Inferior parietal cortex (tissue), 1 donor: ENCODE results near the gene RNU1-3.
"Not testable (repeated sequence)": the region's sequence is repeated elsewhere in the genome, so short reads cannot be mapped to it uniquely, and the experiment has no call there.

Experiments
- DNase-seq: peaks from one replicate; pipeline ENCODE4 v3.0.0-alpha.2; 2016; ENCODE audit errors: extremely low spot score

Gene RNU1-3

GRCh38 chr1:16666502-16667413, at the start of gene RNU1-3:
TSS of gene RNU1-3 (minus strand) at chr1:16666948.
- DNase-seq, result not testable (repeated sequence)

DNA sequence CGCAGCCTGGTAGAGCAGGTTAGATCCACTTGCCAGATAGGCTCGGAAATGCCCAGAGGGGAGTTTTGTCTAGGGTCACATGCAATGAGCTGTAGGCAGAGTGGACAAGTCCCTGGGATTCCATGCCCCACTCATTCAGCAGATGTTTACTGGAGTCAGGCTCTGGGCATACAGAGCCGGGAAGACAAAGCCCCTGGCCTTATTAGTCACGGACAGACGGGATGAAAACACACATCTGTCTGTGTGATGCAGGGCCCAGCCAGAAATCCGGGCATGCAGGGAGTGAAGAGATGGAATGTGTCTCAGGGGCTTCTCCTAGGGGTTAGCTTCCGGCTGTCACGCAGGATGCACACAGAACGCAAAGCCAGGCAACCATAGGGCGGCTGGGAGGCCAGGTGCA, 46.7 kb upstream of the RNU1-3 start:
- not testable (repeated sequence) for DNase-seq

- not testable (repeated sequence) for DNase-seq
Measured at GRCh38 chr1:16712984-16713383, 46.2 kb upstream of the RNU1-3 start.

- not testable (repeated sequence) for DNase-seq
Measured at GRCh38 chr1:16712582-16712981, 45.8 kb upstream of the RNU1-3 start.

DNA sequence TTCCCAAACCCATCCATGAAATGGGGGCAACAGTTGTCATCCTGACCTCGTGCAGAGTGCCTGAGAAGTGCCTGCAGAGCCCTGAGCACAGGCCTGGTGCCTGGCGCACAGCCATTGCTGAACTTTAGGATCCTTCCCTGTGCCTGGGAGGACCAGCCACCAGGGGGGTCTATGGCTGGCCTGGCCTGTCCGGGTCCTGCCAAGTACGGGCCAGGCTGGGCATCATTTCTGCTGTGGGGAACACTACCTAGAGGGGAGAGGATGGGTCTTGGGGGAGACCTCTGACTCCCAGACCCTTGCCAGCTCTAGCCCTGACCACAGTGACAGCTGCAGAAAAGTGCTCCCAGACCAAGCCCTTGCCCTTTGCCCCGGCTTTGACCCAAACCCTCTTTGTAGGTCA, 45.4 kb upstream of the RNU1-3 start:
- not testable (repeated sequence) for DNase-seq

- not testable (repeated sequence) for DNase-seq
Measured at GRCh38 chr1:16710618-16711017, 43.9 kb upstream of the RNU1-3 start.

- not testable (repeated sequence) for DNase-seq
Measured at GRCh38 chr1:16709659-16710087, 42.9 kb upstream of the RNU1-3 start.

GRCh38 chr1:16708704-16709103, 42.0 kb upstream of the RNU1-3 start:
- not testable (repeated sequence) for DNase-seq

DNA sequence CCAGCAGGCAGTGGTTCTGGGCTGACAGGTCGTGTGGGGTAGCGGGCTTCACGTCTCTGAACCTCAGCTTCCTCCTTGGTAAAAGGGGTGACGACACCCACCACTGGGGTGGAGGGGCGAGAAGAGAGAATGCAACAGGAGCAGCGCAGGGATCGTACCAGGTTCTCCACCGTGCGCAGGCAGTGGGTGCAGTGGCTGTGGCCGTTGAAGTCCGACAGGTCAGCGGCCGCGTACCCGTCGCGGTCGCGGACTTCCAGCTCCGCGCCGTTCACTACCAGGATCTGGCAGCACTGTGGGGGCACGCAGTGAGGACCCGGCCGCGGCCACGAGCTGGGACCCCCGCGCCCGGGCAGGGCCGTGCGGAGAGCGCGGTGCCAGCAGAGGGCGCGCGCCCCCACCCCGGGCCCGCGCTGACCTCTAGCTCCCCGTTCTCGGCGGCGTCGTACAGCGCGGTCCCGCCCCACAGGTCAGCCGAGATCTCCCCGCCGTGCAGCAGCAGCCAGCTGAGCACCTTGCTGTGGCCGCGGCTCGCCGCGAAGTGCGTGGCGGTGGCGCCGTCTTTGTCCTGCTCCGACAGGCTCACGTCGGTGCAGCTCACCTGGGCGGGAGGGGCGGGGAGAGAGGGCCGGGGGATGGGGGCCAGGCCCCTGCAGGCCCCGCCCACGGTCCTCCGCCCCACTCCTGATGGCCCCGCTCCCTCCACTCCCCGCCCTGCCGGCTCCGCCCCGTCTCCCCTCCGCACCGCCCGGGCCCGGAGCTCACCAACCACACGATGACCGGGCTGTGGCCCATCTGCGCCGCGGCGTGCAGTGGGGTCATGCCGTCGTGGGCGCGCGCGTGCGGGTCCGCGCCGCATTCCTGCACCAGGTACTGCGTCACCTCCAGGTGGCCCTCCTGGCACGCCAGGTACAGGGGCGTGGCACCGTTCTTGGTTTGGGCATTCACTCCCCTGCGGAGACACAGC, 40.7 kb upstream of the RNU1-3 start:
- not testable (repeated sequence) for DNase-seq

GRCh38 chr1:16706302-16706701, 39.6 kb upstream of the RNU1-3 start:
- DNase-seq, result not testable (repeated sequence)

GRCh38 chr1:16704502-16705100, 37.9 kb upstream of the RNU1-3 start:
- not testable (repeated sequence) for DNase-seq

DNA sequence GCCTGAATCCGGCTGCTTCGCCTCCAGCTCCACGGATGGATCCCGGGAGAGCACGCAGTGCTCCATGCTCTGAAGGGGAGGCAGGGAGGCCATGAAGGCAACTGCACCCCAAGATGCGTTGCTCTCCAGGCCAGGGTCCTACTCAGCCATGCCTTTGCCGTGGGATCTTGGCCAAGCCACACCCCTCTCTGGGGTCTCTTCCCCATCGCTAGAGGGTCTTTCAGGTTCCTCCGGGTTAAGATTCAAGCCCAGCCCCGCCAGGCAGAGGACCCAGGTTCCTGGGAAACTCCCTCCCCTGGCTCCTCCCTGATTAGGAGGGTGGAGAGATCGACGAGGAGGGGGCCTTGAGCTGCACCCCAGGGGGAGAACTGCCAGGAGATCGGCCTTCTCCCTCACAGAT, 37.3 kb upstream of the RNU1-3 start:
- not testable (repeated sequence) for DNase-seq

- DNase-seq, result not testable (repeated sequence)
Measured at GRCh38 chr1:16703602-16704001, 36.9 kb upstream of the RNU1-3 start.

DNA sequence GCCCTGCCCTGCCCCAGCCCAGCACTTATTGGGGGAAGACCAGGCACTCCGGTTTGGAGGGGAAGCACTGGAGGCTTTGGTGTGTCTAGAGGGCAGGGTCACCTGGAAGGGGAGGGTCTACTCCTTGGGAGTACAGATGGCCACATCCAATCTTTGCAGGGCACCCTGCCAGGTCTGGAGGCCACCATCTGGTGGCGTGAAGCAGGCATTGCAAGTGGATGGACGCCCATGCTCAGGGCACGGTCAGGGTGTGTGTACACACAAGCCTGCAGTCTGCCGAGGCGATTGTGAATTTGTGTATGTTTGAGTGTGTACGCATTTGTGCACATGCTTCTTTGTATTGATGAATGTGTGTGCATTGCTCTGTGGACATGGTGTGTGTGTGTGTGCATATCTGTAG, 36.4 kb upstream of the RNU1-3 start:
- DNase-seq, result not testable (repeated sequence)

GRCh38 chr1:16702280-16702679, 35.5 kb upstream of the RNU1-3 start:
- not testable (repeated sequence) for DNase-seq

DNA sequence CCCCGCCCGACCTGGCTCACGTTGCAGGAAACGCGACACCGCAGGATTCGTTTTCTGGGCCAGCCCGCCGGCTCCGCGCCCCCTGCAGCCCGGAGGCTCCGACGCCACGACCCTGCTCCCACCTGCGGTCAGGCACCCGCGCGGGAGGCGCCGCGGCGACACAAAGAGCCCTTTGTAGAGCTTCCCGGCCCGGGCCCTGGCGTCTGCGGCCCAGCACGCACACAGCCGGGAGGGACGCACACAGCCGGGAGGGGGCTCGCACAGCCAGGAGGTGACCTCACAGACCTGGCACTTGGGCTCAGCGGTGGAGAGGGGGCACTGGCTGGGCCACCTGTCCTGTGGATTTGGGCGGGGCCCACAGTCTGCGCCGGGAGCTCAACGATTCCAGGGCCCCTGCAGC, 34.4 kb upstream of the RNU1-3 start:
- not testable (repeated sequence) for DNase-seq

- not testable (repeated sequence) for DNase-seq
Measured at GRCh38 chr1:16700138-16700895, 33.6 kb upstream of the RNU1-3 start.

DNA sequence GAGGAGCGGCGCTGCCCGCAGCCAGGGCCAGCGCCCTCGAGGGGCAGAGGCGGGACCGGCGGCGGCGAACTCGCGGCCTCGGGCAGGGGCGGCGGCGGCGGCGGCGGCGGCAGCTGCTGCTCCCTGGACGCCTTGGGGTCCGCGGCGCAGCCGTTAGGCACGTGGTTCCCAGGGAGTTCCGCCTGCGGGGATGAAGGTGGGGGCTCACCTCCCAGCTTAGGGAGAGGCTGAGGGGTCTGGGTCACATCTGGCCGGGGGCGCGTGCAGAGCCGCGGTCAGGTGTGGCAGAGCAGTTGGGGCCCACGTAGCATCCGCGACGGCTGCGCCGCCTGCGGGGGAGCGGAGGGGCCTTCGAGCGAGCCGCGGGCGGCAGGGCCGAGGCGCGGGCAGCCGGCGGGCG, 32.7 kb upstream of the RNU1-3 start:
- DNase-seq, result not testable (repeated sequence)

DNA sequence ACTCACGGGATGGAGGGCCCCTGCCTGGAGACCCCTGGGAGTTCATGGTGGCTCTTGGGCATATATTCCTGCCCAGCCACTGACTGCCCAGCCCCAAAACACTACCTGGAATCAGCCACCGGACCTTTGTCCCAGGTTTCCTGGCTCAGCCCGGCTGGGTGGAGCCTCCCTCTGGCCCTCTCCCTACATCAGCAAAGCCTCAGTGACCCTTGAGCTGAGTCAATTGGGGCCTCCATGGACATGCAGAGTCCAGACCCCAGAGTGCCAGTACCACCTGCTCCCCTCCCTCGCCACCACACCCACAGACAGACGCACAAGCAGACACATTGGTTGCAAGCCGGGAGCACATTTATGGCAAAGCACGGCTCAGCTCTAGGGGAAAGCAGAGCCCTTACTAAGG, 30.4 kb upstream of the RNU1-3 start:
- DNase-seq, result not testable (repeated sequence)

DNA sequence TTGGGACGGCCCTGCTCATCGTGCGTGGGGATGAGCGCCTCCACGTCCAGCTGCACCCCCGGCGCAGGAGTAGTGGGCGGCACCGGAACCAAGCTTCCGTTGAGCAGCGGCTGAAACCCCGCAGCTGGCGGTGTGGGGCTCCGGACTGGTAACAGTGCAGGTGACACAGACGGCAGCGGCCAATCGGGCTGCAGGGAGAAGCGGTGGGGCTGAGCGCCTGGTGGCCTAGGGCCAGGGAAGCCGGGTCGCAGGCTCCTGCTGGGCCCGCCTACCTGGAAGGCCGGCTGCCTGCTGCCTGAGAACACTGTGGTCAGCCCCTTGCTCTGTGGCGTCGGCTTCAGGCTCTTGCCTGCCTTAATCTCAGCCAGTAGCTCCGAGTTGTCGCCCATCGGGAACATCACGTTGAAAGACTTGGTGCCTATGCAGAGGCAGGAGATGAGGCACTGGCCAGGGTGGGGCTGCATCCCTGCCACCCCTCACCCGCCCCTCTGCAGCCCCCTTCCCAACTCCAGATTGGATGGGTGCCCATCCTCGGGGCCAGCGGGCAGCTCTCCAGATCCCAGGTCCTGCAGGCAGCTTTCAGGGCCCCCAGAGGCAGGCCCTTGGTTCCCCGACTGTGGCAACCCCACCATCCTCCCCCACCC, 29.9 kb upstream of the RNU1-3 start:
- DNase-seq, result not testable (repeated sequence)
